ENCODE data around the gene TMEM97. TPM values are rescaled to one million over a fixed set of nuclear protein-coding genes. Genes with fewer than 3 reads are reported as not detected.
A peak's percentile ranks its signal among the peaks of the same experiment; 100 is the strongest.
"Not testable (repeated sequence)": the region's sequence is repeated elsewhere in the genome, so short reads cannot be mapped to it uniquely, and the experiment has no call there.

TMEM97 gene
- total RNA-seq, result 10 to 100 TPM; 26.2 to 39.7 TPM

DNA sequence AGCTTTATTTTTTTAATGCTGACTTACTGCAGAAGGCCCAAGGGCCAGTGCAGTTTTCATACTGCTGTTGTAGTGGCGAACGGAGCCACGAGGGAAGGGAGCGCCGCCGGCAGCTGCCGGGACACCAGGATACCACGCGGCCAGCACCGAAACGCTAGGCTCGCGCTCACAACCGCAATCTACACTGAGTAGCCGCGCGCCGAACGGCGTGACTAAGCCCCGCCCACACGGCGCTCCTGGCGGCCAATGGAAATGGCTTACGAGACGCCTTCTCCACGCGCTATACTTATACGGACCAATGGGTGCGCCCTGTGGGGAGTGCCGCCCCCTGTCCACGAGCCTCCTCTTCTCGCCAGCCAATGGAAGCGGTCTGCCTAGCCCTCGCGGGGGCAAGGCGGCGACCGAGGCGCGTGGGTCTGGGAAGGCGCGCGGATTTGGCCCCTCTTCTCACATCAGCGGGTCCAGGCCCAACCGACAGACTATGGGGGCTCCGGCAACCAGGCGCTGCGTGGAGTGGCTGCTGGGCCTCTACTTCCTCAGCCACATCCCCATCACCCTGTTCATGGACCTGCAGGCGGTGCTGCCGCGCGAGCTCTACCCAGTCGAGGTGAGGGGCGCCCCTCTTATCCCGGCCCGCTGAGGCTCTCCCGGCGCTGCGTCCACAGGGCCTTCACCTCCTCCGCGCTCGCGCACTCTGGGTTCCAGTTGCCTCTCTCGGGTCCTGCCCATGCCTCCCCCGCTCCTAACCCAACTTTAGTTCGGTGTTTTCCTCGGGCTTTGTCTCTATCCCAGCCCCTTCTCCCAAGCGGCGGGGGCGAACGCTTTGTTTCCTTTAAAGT is at the start of gene TMEM97:
Gene TMEM97, plus strand, starts transcription at position 442 of the 839 bp plus-strand sequence. Its CDS starts 40 bp downstream, at position 482.
- CTCF ChIA-PET, result interaction anchor here (1.0 to 5.2 kb wide), 8 partner anchors 8 to 425 kb away, joined by 3 to 31 read pairs (median 4); partner anchors contain the start of genes IFT20, LYRM9, POLDIP2 and TNFAIP1
- ATAC-seq (peak; percentile 99), DNase-seq (peak; percentile 98)
- Mint-ChIP-seq H3K4me3 (peak within 1 kb of the TSS; percentile 94), H3K9me3 (ENCODE audit: low read depth) (no peaks in the 10 kb centered on the region), H3K4me1 (peaks cover 42% of the 10 kb centered on the region), H3K27ac (peak within 1 kb of the TSS; percentile 89), H3K36me3 (peaks cover 8% of the 10 kb centered on the region), H3K27me3 (no peaks in the 10 kb centered on the region)

DNA sequence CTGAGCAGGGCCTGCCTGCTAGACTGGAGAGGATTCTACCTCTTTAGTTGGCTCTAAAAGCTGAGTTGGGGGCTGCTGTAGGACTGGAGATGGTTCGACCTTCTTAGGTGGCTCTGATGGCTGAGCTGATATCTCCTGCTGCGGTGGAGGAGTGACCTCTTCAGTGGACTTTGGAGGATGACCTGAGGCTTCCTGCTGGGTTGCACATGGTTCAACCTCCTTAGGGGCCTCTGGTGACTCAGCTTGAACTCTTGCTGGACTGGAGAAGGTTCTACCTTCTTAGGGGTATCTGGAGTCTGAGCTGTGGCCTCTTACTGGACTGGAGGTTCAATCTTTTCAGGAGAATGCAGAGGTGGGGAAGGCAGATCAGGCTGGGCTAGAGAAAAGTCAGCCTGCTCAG is 48.9 kb upstream of the TMEM97 start:
- ATAC-seq, result no peak
- peaks cover 52% of the 10 kb centered on the region for H3K27me3 Mint-ChIP-seq

DNA sequence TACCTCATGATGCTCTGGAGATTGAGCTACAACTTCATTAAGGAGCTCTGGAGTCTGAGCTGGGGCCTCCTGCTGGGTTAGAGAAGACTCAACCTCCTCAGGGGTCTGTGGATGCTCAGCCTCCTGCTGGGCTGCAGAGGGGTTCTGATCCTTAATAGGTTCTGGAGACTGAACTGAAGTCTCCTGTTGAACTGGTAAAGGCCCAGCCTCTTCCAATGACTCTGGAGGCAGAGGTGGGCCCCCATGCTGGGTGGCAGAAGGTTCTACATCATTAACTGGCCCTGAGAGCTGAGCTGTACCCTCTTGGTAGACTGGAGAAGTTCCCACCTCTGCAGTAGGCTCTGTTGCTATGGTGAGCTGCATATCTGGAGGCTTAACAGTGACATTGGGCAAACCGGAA is 48.1 kb upstream of the TMEM97 start:
- peaks cover 11% of the 10 kb centered on the region for H3K4me1 Mint-ChIP-seq
- peaks cover 11% of the 10 kb centered on the region for H3K36me3 Mint-ChIP-seq
- no peak for DNase-seq
- H3K27ac Mint-ChIP-seq, result no peak overlapping the region
- peaks cover 6% of the 10 kb centered on the region for H3K9me3 Mint-ChIP-seq (ENCODE audit: low read depth)
- CTCF ChIA-PET, result interaction anchor here (1.2 kb wide), 1 partner anchor 19 kb away, joined by 4 read pairs; no protein-coding TSS in a partner anchor
- peaks cover 58% of the 10 kb centered on the region for H3K27me3 Mint-ChIP-seq
- H3K4me3 Mint-ChIP-seq, result no peak overlapping the region
- ATAC-seq, result no peak

More for the DNA sequence above, 48.9 kb upstream of the TMEM97 start:
- no peak for DNase-seq
- H3K4me1 Mint-ChIP-seq, result peaks cover 10% of the 10 kb centered on the region
- H3K4me3 Mint-ChIP-seq, result no peak overlapping the region
- peaks cover 14% of the 10 kb centered on the region for H3K36me3 Mint-ChIP-seq
- CTCF ChIA-PET, result no interaction called here
- no peak overlapping the region for H3K27ac Mint-ChIP-seq
- peaks cover 6% of the 10 kb centered on the region for H3K9me3 Mint-ChIP-seq (ENCODE audit: low read depth)

DNA sequence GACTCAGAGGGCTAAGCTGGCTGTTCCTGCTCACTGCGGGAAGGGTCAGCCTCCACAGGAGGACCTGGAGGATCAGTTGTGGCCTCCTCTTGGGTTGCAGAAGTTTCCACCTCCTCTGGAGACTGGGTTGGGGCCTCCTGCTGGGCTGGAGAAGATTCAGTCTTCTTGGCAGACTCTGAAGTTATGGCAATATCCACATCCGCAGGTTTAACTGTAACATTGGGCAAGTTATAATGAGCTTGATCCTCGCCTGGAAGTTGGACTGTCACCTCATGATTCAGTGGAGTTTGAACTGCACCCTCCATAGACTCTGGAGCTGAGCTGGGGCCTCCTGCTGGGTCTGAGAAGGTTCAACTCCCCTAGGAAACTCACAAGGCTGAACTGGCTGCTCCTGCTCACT is 47.6 kb upstream of the TMEM97 start:
- Mint-ChIP-seq H3K27me3 (peaks cover 63% of the 10 kb centered on the region), H3K4me1 (peaks cover 11% of the 10 kb centered on the region), H3K4me3 (no peak overlapping the region), H3K36me3 (peaks cover 7% of the 10 kb centered on the region), H3K9me3 (ENCODE audit: low read depth) (peaks cover 6% of the 10 kb centered on the region), H3K27ac (no peak overlapping the region)
- DNase-seq, result no peak
- no peak for ATAC-seq
- CTCF ChIA-PET, result interaction anchor here (1.2 kb wide), 1 partner anchor 20 kb away, joined by 4 read pairs; no protein-coding TSS in a partner anchor

DNA sequence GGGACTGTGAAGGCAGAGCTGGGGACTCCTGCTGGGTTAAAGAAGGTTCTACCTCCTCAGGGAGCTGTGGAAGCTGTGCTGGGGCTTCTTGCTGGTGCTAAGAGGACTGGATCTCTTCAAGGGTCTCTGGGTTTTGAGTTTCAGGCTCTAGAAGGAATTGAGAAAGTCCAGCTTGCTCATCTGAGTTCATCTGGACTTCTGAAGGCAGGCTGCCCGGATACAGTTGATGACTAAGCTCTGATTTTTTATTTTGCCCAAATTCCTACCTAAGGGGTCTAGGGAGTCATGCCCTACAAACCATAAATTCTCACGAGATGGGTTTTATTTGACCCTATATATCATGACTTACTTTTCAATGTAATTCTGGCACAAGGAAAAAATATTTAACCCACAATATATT is 46.8 kb upstream of the TMEM97 start:
- Mint-ChIP-seq H3K4me1 (peaks cover 11% of the 10 kb centered on the region), H3K27ac (no peak overlapping the region), H3K36me3 (peaks cover 3% of the 10 kb centered on the region), H3K9me3 (ENCODE audit: low read depth) (peaks cover 4% of the 10 kb centered on the region), H3K4me3 (no peak overlapping the region), H3K27me3 (peaks cover 71% of the 10 kb centered on the region)
- CTCF ChIA-PET, result interaction anchor here (1.2 kb wide), 1 partner anchor 20 kb away, joined by 4 read pairs; no protein-coding TSS in a partner anchor
- ATAC-seq (no peak), DNase-seq (no peak)

DNA sequence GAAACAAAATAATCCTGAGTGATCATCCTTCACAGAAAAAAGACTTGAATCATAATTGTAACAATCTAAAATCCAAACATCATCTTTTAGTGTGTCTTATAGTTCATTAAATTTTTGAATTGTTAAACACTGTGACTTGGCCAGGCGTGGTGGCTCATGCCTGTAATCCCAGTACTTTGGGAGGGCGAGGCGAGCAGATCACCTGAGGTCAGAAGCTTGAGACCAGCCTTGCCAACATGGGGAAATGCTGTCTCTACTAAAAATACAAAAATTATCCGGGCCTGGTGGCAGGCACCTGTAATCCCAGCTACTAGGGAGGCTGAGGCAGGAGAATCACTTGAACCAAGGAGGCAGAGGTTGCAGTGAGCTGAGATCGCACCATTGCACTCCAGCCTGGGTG is 45.7 kb upstream of the TMEM97 start:
- H3K4me3 Mint-ChIP-seq; DNase-seq; CTCF ChIA-PET; H3K27ac Mint-ChIP-seq; ATAC-seq; H3K9me3 Mint-ChIP-seq (ENCODE audit: low read depth); H3K36me3 Mint-ChIP-seq: not testable (repeated sequence)
- Mint-ChIP-seq H3K4me1 (peaks cover 19% of the 10 kb centered on the region), H3K27me3 (peaks cover 82% of the 10 kb centered on the region)

DNA sequence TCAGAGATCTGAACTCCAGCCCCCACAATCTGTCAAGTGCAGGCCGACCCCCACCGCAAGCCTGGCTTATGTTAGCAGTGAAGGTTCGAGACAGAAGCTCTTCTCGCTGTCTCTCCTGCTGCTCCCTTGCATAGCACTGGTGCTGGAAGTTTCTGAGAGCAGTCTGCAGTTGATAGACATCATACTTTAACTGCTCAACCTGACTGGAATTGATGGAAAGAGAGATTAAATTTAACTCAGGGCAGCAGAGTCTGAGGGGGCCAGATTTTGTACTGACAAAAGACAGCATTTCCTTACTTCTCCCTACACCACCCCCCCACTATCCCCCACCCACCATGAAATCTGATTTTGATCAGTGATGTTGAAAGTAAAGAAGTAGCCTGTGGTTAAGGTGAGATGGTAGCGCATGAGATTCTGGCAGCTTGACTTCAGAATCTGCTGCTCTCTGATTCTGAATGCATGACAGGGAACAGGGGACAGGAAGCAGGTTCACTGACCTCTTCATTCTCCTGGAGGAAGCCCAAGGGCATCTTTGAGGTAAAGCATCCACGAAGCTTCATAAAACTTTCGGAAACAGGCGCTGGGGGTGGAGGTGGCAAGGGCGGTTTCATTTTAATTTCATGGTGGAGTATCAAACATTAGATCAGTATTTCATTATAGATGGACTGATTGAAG is 44.3 kb upstream of the TMEM97 start:
- DNase-seq, result no peak
- Mint-ChIP-seq H3K36me3 (peaks cover 3% of the 10 kb centered on the region), H3K4me3 (no peak overlapping the region), H3K27me3 (peaks cover 86% of the 10 kb centered on the region), H3K27ac (no peak overlapping the region), H3K4me1 (peaks cover 22% of the 10 kb centered on the region), H3K9me3 (ENCODE audit: low read depth) (no peaks in the 10 kb centered on the region)
- CTCF ChIA-PET, result no interaction called here
- ATAC-seq, result no peak

DNA sequence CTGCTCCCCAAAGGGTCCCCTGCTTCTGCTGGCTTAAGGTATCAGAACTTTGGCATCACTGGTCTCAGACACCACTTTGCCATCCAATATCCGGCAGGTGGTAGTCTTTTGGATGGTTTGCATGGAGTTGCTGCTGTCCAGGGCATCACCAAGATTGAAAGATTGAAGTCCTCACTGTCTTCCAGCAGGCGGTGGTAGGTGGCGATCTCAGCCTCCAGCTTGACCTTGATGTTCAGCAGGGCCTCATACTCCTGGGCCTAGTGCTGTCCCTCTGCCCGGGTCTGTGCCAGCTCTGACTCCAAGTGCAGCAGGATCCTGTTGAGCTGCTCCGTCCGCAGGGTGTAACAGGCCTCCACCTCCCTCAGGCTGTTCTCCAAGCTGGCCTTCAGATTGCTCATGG is 43.0 kb upstream of the TMEM97 start:
- H3K4me1 Mint-ChIP-seq, result peaks cover 22% of the 10 kb centered on the region
- H3K27ac Mint-ChIP-seq, result no peak overlapping the region
- peaks cover 3% of the 10 kb centered on the region for H3K36me3 Mint-ChIP-seq
- H3K27me3 Mint-ChIP-seq, result peaks cover 89% of the 10 kb centered on the region
- no peak overlapping the region for H3K4me3 Mint-ChIP-seq
- DNase-seq (no peak), ATAC-seq (no peak)
- CTCF ChIA-PET, result interaction anchor here (0.6 to 2.7 kb wide), 3 partner anchors 9 to 391 kb away, joined by 3 to 9 read pairs (median 3); no protein-coding TSS in a partner anchor
- no peaks in the 10 kb centered on the region for H3K9me3 Mint-ChIP-seq (ENCODE audit: low read depth)

DNA sequence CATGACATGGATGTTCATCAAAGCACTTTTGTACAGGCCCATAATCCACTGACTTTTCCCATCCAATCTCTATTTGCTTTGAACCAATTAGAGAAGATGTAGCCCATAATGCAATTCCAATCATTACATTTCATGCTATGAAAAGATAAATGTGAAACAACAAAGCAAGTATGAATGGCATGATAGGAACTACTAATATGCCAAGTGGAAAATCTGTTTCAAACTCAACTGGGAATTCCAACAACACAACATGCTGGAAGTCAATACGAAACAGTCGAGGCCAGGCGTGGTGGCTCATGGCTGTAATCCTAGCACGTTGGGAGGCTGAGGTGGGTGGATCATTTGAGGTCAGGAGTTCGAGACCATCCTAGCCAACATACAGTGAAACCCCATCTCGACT is 39.6 kb upstream of the TMEM97 start:
- H3K27ac Mint-ChIP-seq, result no peak overlapping the region
- no peak overlapping the region for H3K4me3 Mint-ChIP-seq
- ATAC-seq (no peak), DNase-seq (no peak)
- peaks cover 3% of the 10 kb centered on the region for H3K36me3 Mint-ChIP-seq
- CTCF ChIA-PET, result interaction anchor here (1.6 kb wide), 1 partner anchor 27 kb away, joined by 4 read pairs; no protein-coding TSS in a partner anchor
- H3K9me3 Mint-ChIP-seq (ENCODE audit: low read depth), result no peaks in the 10 kb centered on the region
- H3K27me3 Mint-ChIP-seq, result peaks cover 81% of the 10 kb centered on the region
- peaks cover 17% of the 10 kb centered on the region for H3K4me1 Mint-ChIP-seq

DNA sequence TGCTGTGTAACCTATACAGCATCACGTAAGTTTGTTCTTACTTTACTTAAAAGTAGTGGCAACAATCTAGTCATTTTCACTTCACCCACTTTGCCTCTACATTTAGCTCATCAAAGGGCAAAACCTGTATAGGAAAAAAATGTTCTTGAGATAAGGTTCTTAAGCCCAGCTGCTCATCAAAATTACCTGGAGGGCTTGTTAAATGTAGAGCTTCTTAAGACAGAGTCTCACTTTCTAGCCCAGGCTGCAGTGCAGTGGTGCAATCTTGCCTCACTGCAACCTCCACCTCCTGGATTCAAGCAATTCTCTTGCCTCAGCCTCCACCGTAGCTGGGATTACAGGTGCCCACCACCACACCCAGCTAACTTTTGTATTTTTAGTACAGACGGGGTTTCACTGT is 38.2 kb upstream of the TMEM97 start:
- no peak overlapping the region for H3K27ac Mint-ChIP-seq
- CTCF ChIA-PET, result interaction anchor here (1.1 to 1.6 kb wide), 2 partner anchors 24 to 29 kb away, joined by 4 read pairs; no protein-coding TSS in a partner anchor
- H3K27me3 Mint-ChIP-seq, result peaks cover 69% of the 10 kb centered on the region
- H3K4me1 Mint-ChIP-seq, result peaks cover 11% of the 10 kb centered on the region
- H3K9me3 Mint-ChIP-seq (ENCODE audit: low read depth), result no peaks in the 10 kb centered on the region
- no peak overlapping the region for H3K4me3 Mint-ChIP-seq
- peaks cover 3% of the 10 kb centered on the region for H3K36me3 Mint-ChIP-seq
- DNase-seq (no peak), ATAC-seq (no peak)

DNA sequence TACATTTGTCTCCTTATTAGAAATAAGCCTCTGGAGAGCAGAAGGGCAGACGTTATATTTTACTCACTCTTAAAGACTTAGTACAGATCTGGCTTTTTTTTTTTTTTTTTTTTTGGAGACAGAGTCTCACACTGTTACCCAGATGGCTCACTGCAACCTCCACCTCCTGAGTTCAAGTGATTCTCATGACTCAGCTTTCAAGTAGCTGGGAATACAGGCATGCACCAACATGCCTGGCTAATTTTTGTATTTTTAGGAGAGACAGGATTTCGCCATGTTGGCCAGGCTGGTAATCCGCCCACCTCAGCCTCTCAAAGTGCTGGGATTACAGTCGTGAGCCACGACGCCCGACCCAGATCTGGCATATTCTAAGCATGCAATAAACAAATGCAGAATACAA is 36.4 kb upstream of the TMEM97 start:
- DNase-seq (no peak), ATAC-seq (no peak)
- peaks cover 52% of the 10 kb centered on the region for H3K27me3 Mint-ChIP-seq
- peaks cover 3% of the 10 kb centered on the region for H3K36me3 Mint-ChIP-seq
- no peak overlapping the region for H3K27ac Mint-ChIP-seq
- CTCF ChIA-PET, result interaction anchor here (1.3 kb wide), 1 partner anchor 16 kb away, joined by 3 read pairs; no protein-coding TSS in a partner anchor
- no peaks in the 10 kb centered on the region for H3K9me3 Mint-ChIP-seq (ENCODE audit: low read depth)
- H3K4me3 Mint-ChIP-seq, result no peak overlapping the region
- H3K4me1 Mint-ChIP-seq, result peaks cover 11% of the 10 kb centered on the region

DNA sequence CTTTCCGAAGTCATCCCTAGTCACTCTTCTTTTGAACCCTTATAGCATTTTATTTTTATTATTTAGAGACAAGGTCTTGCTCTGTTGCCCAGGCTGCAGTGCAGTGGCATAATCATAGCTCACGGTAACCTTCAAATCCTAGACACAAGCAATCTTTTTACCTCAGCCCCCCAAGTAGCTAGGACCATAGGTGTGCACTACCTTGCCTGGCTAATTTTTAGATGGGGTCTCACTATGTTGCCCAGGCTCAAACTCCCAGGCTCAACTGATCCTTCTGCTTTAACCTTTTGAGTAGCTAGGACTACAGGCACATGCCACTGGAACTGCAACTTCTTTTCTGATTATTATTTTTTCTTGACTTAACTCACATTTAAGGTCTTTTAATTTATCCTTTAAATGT is 33.0 kb upstream of the TMEM97 start:
- peaks cover 29% of the 10 kb centered on the region for H3K27me3 Mint-ChIP-seq
- ATAC-seq (no peak), DNase-seq (no peak)
- CTCF ChIA-PET, result no interaction called here
- no peaks in the 10 kb centered on the region for H3K9me3 Mint-ChIP-seq (ENCODE audit: low read depth)
- no peak overlapping the region for H3K27ac Mint-ChIP-seq
- no peaks in the 10 kb centered on the region for H3K36me3 Mint-ChIP-seq
- H3K4me3 Mint-ChIP-seq, result no peak overlapping the region
- no peaks in the 10 kb centered on the region for H3K4me1 Mint-ChIP-seq

DNA sequence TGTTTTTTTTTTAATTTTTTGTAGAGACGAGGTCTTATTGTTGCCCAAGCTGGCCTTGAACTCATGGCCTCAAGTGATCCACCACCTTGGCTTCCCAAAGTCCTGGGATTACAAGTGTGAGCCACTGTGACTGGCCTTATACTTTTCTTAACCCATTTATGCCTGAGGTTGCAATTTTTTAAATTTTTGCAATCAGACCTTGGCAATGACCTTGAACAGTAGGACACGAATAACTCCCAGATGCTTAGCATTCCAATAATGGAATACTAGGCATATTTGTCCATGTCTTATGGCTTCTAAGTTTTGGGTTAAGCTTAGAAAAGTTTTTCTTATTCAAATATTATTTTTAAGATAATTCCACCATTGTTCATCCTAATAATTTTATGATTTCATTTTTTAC is 28.3 kb upstream of the TMEM97 start:
- H3K27ac Mint-ChIP-seq, result no peak overlapping the region

More for the DNA sequence above, 28.3 kb upstream of the TMEM97 start:
- peaks cover 2% of the 10 kb centered on the region for H3K4me1 Mint-ChIP-seq
- H3K4me3 Mint-ChIP-seq, result no peak overlapping the region
- peaks cover 37% of the 10 kb centered on the region for H3K27me3 Mint-ChIP-seq
- CTCF ChIA-PET, result no interaction called here
- H3K9me3 Mint-ChIP-seq (ENCODE audit: low read depth), result no peaks in the 10 kb centered on the region
- ATAC-seq, result no peak
- no peaks in the 10 kb centered on the region for H3K36me3 Mint-ChIP-seq
- no peak for DNase-seq
